AG09309 (cell line): ENCODE data around the gene TDRD6.
"Not testable (repeated sequence)": the region's sequence is repeated elsewhere in the genome, so short reads cannot be mapped to it uniquely, and the experiment has no call there.

Experiments used
- DNase-seq: peaks from one replicate; pipeline ENCODE4 v3.0.0-alpha.2; 2010; ENCODE audit warnings: low read depth
- H3K4me3 ChIP-seq: 2 replicates; pipeline ENCODE4 v1.5.1; 2011; ENCODE audit warnings: mild to moderate bottlenecking, low read depth, low read length, moderate library complexity; ENCODE audit not compliant: control insufficient read depth
- TF ChIP-seq, protein P1 (sequence below): IDR thresholded peaks from 2 replicates; pipeline ENCODE4 v1.5.1; 2011; ENCODE audit warnings: mild to moderate bottlenecking, low read depth, low read length, inconsistent platforms; ENCODE audit not compliant: insufficient read depth, control insufficient read depth; ENCODE audit errors: missing control alignments

Gene TDRD6, protein sequence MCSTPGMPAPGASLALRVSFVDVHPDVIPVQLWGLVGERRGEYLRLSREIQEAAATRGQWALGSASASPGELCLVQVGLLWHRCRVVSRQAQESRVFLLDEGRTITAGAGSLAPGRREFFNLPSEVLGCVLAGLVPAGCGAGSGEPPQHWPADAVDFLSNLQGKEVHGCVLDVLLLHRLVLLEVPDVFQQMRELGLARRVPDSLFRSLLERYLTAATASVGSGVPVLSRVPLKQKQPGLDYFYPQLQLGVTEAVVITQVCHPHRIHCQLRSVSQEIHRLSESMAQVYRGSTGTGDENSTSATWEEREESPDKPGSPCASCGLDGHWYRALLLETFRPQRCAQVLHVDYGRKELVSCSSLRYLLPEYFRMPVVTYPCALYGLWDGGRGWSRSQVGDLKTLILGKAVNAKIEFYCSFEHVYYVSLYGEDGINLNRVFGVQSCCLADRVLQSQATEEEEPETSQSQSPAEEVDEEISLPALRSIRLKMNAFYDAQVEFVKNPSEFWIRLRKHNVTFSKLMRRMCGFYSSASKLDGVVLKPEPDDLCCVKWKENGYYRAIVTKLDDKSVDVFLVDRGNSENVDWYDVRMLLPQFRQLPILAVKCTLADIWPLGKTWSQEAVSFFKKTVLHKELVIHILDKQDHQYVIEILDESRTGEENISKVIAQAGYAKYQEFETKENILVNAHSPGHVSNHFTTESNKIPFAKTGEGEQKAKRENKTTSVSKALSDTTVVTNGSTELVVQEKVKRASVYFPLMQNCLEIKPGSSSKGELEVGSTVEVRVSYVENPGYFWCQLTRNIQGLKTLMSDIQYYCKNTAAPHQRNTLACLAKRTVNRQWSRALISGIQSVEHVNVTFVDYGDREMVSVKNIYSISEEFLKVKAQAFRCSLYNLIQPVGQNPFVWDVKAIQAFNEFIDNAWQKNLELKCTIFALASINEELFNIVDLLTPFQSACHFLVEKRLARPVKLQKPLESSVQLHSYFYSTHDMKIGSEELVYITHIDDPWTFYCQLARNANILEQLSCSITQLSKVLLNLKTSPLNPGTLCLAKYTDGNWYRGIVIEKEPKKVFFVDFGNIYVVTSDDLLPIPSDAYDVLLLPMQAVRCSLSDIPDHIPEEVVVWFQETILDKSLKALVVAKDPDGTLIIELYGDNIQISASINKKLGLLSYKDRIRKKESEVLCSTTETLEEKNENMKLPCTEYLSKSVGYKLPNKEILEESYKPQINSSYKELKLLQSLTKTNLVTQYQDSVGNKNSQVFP (N-terminal part only)

DNA sequence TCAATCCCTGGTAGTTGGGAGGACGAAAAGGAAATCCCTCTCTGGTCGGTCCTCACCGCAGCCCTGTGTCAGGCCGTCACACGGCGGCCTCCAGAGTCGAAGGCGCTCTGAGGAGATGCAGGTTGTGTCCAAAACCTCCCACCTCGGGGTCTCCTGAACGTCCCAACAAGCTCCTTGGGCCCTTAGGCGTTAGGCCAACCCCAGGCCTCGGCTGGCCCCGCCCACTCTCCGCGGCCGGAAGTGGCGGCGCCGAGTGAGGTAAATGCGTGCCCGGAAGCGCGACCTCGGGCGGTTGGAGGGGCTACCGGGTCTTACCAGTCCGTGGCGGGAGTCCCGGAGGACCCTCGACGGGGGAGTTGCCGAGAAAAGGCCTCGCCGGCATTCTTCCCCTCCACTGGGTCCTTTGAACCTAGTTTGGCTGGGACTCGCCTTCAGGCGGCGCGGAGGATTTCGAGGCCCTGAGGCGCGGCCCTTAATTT lies at the start of gene TDRD6:
TDRD6 (plus strand) TSS at position 267 of the 479 bp plus-strand sequence. CDS start 244 bp downstream, outside the sequence.
- H3K4me3 ChIP-seq = no peak within 1 kb of the TSS
- DNase-seq = no peak
- TF ChIP-seq, protein P1, sequence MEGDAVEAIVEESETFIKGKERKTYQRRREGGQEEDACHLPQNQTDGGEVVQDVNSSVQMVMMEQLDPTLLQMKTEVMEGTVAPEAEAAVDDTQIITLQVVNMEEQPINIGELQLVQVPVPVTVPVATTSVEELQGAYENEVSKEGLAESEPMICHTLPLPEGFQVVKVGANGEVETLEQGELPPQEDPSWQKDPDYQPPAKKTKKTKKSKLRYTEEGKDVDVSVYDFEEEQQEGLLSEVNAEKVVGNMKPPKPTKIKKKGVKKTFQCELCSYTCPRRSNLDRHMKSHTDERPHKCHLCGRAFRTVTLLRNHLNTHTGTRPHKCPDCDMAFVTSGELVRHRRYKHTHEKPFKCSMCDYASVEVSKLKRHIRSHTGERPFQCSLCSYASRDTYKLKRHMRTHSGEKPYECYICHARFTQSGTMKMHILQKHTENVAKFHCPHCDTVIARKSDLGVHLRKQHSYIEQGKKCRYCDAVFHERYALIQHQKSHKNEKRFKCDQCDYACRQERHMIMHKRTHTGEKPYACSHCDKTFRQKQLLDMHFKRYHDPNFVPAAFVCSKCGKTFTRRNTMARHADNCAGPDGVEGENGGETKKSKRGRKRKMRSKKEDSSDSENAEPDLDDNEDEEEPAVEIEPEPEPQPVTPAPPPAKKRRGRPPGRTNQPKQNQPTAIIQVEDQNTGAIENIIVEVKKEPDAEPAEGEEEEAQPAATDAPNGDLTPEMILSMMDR = no peak

DNA sequence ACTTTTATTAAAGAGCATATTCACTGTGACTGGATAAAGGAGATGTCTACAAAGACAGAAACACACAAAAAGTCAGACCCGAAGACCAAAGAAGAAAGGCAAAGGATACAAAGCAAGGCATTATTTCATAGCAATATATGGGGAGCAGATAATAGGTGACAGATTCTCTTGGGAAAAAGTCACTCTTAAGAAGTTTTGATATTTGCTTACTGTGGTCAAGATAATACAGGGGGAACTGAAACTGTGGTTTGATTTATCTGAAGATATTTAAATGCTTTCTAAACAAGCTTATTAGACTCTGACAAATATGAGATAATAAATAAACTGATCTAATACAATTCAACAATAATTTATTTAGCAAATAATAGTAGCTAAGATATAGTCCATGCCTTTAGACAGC lies 49.8 kb upstream of the TDRD6 start:
- TF ChIP-seq, protein P1 = no peak
- H3K4me3 ChIP-seq = no peak overlapping the region
- DNase-seq = no peak

DNA sequence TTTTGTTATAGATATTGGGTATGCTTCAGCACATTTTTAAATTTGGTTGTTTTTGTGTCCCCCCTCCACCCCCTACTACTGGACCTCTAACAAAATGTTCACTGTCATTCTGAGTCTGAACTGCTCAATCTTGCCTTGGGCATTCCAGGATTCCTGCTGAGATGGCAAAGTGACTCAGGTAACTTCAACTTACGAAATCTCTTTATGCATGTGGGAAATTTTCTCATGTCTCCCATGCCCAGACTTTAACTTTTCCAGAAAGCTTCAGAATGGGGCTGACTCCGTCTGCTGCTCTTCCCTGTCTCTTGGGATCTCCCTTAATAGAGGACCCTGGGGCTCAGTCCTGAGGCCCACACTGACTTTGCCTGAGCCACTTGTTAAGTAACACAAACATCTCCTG lies 49.0 kb upstream of the TDRD6 start:
- no peak overlapping the region for H3K4me3 ChIP-seq
- no peak for DNase-seq
- TF ChIP-seq, protein P1 = no peak

DNA sequence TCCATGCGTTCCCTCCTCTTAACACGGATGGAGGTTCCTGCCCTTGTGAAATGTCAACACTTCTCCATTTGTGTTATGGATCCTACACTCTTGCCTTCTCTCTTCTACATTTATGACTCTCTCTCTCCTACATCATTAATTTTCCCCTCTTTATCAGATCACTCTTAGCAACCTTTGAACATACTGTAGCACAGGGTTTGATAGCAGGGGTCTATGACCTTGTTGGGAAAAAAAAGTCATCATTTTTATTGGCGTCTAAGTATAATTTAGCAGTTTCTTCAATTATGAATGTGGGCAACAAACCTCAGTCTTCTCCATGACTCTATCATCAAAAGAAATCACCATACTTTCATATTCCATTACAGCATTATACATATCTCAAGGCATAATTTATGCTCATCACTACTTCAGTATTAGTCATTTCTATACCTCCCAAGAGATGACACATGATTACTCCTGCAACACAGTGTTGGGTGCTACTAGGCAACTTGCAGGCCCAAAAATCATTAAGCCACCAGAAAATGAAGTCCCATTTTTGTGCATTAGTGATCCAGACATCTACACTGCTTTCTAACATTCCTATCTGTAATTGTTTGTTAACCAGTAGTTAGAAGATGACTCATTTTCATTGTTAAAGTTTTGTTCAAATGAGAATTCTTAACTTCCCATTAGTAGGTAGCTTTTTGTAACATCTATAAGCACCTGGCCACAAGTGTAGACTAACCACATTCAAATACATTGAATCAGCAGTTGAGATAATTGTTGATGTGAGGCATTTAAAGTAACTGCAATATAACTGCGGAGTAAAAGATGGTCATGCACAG lies 44.5 kb upstream of the TDRD6 start:
- DNase-seq = no peak
- TF ChIP-seq, protein P1 = no peak
- no peak overlapping the region for H3K4me3 ChIP-seq

DNA sequence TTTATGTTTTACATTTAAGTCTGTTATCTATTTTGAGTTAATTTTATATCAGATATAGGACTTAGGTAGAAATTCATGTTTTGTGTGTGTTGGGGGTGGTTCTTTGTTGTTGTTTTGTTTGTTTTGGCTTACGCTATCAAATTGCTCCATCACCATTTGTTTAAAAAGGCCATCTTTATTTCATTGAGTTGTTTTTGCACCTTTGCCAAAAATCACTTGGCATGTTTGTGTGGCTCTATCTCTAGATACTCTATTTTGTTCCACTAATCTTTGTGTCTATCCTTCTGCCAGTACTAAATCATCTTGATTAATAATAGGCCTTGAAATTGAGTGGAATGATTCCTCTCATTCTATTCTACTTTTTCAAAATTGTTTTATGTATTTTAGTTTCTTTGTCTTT lies 42.4 kb upstream of the TDRD6 start:
- no peak for DNase-seq
- no peak overlapping the region for H3K4me3 ChIP-seq
- TF ChIP-seq, protein P1 = no peak

DNA sequence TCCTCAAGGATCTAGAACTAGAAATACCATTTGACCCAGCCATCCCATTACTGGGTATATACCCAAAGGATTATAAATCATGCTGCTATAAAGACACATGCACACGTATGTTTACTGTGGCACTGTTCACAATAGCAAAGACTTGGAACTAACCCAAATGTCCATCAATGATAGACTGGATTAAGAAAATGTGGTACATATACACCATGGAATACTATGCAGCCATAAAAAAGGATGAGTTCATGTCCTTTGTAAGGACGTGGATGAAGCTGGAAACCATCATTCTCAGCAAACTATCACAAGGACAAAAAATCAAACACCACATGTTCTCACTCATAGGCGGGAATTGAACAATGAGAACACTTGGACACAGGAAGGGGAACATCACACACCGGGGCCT lies 39.6 kb upstream of the TDRD6 start:
- not testable (repeated sequence) for DNase-seq, H3K4me3 ChIP-seq
